ENCODE results near the gene CRB2.
A peak's percentile ranks its signal among the peaks of the same experiment; 100 is the strongest.

Gene CRB2

GRCh38 chr9:123359106-123359505 is 3.1 kb downstream of the CRB2 start:
- H3K9ac ChIP-seq (ENCODE audit: low read depth, low read length), result no peak overlapping the region
- no peak overlapping the region for H3K4me3 ChIP-seq (ENCODE audit: low read depth in 1 of 2, low read length in 2 of 2)
- H3K27ac ChIP-seq (ENCODE audit: low read length), result no peak overlapping the region
- H4K20me1 ChIP-seq (ENCODE audit: insufficient read depth, low read length), result no peaks in the 10 kb centered on the region
- no peak overlapping the region for H2AFZ ChIP-seq (ENCODE audit: low read depth, low read length)
- ATAC-seq (ENCODE audit: insufficient read depth, low read depth) (no peak), DNase-seq (no peak)
- no peak for TF ChIP-seq CTCF (IDR thresholded peaks at IDR 0.05; ENCODE audit: borderline replicate concordance, extremely low read depth, low read length, poor library complexity, severe bottlenecking)
- no peak for TF ChIP-seq EZH2 (IDR thresholded peaks at IDR 0.05; ENCODE audit: borderline replicate concordance, low read depth, low read length, severe bottlenecking)
- H3K9me3 ChIP-seq (ENCODE audit: insufficient read depth, low read length, severe bottlenecking), result no peaks in the 10 kb centered on the region
- H3K4me1 ChIP-seq (ENCODE audit: insufficient read depth, low read length), result no peaks in the 10 kb centered on the region
- no peaks in the 10 kb centered on the region for H3K36me3 ChIP-seq (ENCODE audit: insufficient read depth, low read length)
- H3K4me2 ChIP-seq (ENCODE audit: insufficient read depth, low read length), result no peak overlapping the region
- no peaks in the 10 kb centered on the region for H3K79me2 ChIP-seq (ENCODE audit: insufficient read depth, low read length)
- no peaks in the 10 kb centered on the region for H3K27me3 ChIP-seq (ENCODE audit: insufficient read depth, low read length, poor library complexity)

GRCh38 chr9:123359546-123359945 is 3.5 kb downstream of the CRB2 start:
- TF ChIP-seq EZH2 (IDR thresholded peaks at IDR 0.05; ENCODE audit: borderline replicate concordance, low read depth, low read length, severe bottlenecking), result no peak
- no peak for TF ChIP-seq CTCF (IDR thresholded peaks at IDR 0.05; ENCODE audit: borderline replicate concordance, extremely low read depth, low read length, poor library complexity, severe bottlenecking)
- H3K36me3 ChIP-seq (ENCODE audit: insufficient read depth, low read length), result no peaks in the 10 kb centered on the region
- H3K4me3 ChIP-seq (ENCODE audit: low read depth in 1 of 2, low read length in 2 of 2), result no peak overlapping the region
- DNase-seq (no peak), ATAC-seq (ENCODE audit: insufficient read depth, low read depth) (no peak)
- no peaks in the 10 kb centered on the region for H3K27me3 ChIP-seq (ENCODE audit: insufficient read depth, low read length, poor library complexity)
- H3K9me3 ChIP-seq (ENCODE audit: insufficient read depth, low read length, severe bottlenecking), result no peaks in the 10 kb centered on the region
- no peaks in the 10 kb centered on the region for H3K4me1 ChIP-seq (ENCODE audit: insufficient read depth, low read length)
- no peak overlapping the region for H3K4me2 ChIP-seq (ENCODE audit: insufficient read depth, low read length)
- H3K9ac ChIP-seq (ENCODE audit: low read depth, low read length), result no peak overlapping the region
- no peaks in the 10 kb centered on the region for H3K79me2 ChIP-seq (ENCODE audit: insufficient read depth, low read length)
- H2AFZ ChIP-seq (ENCODE audit: low read depth, low read length), result no peak overlapping the region
- H3K27ac ChIP-seq (ENCODE audit: low read length), result no peak overlapping the region
- H4K20me1 ChIP-seq (ENCODE audit: insufficient read depth, low read length), result no peaks in the 10 kb centered on the region

- H3K9me3 ChIP-seq (ENCODE audit: insufficient read depth, low read length, severe bottlenecking), result no peaks in the 10 kb centered on the region
- ATAC-seq (ENCODE audit: insufficient read depth, low read depth) (peak; percentile 59), DNase-seq (peak; percentile 61)
- no peaks in the 10 kb centered on the region for H4K20me1 ChIP-seq (ENCODE audit: insufficient read depth, low read length)
- H3K4me2 ChIP-seq (ENCODE audit: insufficient read depth, low read length), result no peak overlapping the region
- no peaks in the 10 kb centered on the region for H3K27me3 ChIP-seq (ENCODE audit: insufficient read depth, low read length, poor library complexity)
- no peak overlapping the region for H3K9ac ChIP-seq (ENCODE audit: low read depth, low read length)
- no peaks in the 10 kb centered on the region for H3K36me3 ChIP-seq (ENCODE audit: insufficient read depth, low read length)
- no peak overlapping the region for H3K4me3 ChIP-seq (ENCODE audit: low read depth in 1 of 2, low read length in 2 of 2)
- H2AFZ ChIP-seq (ENCODE audit: low read depth, low read length), result no peak overlapping the region
- H3K27ac ChIP-seq (ENCODE audit: low read length), result no peak overlapping the region
- no peak for TF ChIP-seq CTCF (IDR thresholded peaks at IDR 0.05; ENCODE audit: borderline replicate concordance, extremely low read depth, low read length, poor library complexity, severe bottlenecking)
- TF ChIP-seq EZH2 (IDR thresholded peaks at IDR 0.05; ENCODE audit: borderline replicate concordance, low read depth, low read length, severe bottlenecking), result no peak
- H3K79me2 ChIP-seq (ENCODE audit: insufficient read depth, low read length), result no peaks in the 10 kb centered on the region
- H3K4me1 ChIP-seq (ENCODE audit: insufficient read depth, low read length), result no peaks in the 10 kb centered on the region
Measured at GRCh38 chr9:123360161-123361085, 4.4 kb downstream of the CRB2 start.
